ENCODE results near the gene SCNN1G.

DNA sequence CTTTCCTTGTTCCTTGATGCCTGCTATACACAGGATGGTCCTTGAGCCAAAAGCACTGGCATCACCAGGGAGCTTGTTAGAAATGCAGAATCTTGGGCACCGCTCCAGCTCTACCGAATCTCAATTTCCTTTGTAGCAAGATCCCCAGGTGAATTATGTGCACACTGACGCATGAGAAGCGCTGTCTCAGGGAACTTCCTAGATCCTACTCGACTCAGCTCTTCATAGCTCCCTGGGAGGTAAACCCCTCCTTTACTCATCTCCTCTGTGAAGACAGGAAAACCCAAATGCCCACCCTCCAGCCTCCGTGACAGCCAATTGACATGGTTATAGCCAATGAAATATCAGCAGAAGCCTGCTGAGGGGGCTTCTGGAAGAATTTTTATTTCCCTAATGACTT lies 37.4 kb upstream of the SCNN1G start:
- TF ChIP-seq GABPA (IDR thresholded peaks at IDR 0.05; ENCODE audit: low read depth, low read length) (no peak), GABPA (CRISPR knock-in tag; IDR thresholded peaks at IDR 0.05; ENCODE audit: low read depth) (no peak), ZNF564 (CRISPR knock-in tag; IDR thresholded peaks at IDR 0.05) (no peak), ESRRA (CRISPR knock-in tag; IDR thresholded peaks at IDR 0.05; ENCODE audit: low read depth) (no peak), BORCS8-MEF2B (CRISPR knock-in tag; IDR thresholded peaks at IDR 0.05) (no peak)
- TF ChIP-seq, protein P1, sequence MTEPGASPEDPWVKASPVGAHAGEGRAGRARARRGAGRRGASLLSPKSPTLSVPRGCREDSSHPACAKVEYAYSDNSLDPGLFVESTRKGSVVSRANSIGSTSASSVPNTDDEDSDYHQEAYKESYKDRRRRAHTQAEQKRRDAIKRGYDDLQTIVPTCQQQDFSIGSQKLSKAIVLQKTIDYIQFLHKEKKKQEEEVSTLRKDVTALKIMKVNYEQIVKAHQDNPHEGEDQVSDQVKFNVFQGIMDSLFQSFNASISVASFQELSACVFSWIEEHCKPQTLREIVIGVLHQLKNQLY (CRISPR knock-in tag; IDR thresholded peaks at IDR 0.05) = no peak

Data from HepG2 (cell line).